ENCODE results near the gene ITFG1.

GRCh38 chr16:47229053-47230050 is 231.5 kb downstream of the ITFG1 start:
- TF ChIP-seq CTCF (IDR thresholded peaks at IDR 0.05) (no peak), POLR2A (IDR thresholded peaks at IDR 0.05) (no peak), POLR2AphosphoS5 (IDR thresholded peaks at IDR 0.05) (no peak), EP300 (IDR thresholded peaks at IDR 0.05) (no peak)
